HG03439 (cell line): ENCODE data around the gene RAPGEF6.
"Not testable (repeated sequence)": the region's sequence is repeated elsewhere in the genome, so short reads cannot be mapped to it uniquely, and the experiment has no call there.

ENCODE experiments used
- ATAC-seq: cut with Tn5 transposase; IDR thresholded peaks from one replicate; pipeline ENCODE4 v1.9.1; 2021; ENCODE audit warnings: mild to moderate bottlenecking, moderate library complexity; ENCODE audit not compliant: unreplicated experiment

RAPGEF6 gene, protein sequence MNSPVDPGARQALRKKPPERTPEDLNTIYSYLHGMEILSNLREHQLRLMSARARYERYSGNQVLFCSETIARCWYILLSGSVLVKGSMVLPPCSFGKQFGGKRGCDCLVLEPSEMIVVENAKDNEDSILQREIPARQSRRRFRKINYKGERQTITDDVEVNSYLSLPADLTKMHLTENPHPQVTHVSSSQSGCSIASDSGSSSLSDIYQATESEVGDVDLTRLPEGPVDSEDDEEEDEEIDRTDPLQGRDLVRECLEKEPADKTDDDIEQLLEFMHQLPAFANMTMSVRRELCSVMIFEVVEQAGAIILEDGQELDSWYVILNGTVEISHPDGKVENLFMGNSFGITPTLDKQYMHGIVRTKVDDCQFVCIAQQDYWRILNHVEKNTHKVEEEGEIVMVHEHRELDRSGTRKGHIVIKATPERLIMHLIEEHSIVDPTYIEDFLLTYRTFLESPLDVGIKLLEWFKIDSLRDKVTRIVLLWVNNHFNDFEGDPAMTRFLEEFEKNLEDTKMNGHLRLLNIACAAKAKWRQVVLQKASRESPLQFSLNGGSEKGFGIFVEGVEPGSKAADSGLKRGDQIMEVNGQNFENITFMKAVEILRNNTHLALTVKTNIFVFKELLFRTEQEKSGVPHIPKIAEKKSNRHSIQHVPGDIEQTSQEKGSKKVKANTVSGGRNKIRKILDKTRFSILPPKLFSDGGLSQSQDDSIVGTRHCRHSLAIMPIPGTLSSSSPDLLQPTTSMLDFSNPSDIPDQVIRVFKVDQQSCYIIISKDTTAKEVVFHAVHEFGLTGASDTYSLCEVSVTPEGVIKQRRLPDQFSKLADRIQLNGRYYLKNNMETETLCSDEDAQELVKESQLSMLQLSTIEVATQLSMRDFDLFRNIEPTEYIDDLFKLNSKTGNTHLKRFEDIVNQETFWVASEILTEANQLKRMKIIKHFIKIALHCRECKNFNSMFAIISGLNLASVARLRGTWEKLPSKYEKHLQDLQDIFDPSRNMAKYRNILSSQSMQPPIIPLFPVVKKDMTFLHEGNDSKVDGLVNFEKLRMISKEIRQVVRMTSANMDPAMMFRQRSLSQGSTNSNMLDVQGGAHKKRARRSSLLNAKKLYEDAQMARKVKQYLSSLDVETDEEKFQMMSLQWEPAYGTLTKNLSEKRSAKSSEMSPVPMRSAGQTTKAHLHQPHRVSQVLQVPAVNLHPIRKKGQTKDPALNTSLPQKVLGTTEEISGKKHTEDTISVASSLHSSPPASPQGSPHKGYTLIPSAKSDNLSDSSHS (N-terminal part only)

DNA sequence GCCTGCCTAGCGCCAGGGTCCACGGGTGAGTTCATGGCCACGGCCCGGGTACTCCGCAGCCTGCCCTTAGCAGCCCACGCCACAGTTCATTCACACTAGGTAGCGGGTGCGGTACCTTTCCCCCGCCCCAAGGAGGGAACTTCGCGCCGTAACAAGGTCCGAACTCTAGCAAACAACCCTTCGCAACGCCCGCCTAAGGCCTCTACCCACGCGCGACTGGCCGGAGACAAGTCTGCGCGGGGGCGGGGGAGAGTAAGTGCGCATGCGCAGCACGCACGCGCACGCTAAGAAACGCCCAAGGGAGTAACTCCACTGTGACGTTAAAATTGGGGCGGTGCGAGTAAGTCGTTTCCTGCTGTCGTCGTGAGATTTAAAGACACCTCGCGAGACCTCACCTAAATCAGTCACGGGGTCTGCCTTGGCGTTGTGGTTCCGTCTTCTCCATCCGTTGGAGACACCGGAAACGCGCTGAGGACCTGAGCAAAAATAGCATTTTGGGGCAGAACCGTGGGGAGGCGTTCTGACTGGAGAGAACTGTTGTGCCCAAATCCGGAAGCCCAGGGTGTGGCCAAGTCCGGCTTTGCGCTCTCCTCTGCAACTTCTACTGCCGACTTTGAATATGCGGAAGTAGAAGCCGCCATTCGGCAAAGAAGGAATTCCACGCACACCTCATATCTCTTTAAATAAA lies at the start of gene RAPGEF6:
TSS of gene RAPGEF6 (minus strand) at position 234 of the 688 bp plus-strand sequence. CDS start at position 35, 199 bp downstream.
- ATAC-seq: peak; percentile 92

DNA sequence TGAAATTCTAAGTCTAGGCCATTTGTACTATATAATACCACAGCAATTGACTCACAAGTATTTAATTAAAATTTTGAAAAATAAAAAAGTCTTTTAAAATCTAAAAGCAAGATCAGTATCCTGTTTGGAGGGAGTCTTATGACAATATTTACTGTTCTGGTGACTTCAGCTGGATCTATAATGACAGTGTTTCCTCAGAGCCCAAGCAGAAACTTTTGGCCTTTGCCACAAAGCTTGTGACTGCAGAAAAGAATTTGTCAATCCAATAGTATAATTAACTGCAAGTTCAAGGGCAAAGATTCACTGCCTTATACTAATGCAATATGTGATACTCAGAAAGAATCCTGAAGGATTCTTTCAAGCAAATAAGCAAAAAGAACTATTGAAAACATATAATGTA lies 49.6 kb upstream of the RAPGEF6 start:
- no peak for ATAC-seq

DNA sequence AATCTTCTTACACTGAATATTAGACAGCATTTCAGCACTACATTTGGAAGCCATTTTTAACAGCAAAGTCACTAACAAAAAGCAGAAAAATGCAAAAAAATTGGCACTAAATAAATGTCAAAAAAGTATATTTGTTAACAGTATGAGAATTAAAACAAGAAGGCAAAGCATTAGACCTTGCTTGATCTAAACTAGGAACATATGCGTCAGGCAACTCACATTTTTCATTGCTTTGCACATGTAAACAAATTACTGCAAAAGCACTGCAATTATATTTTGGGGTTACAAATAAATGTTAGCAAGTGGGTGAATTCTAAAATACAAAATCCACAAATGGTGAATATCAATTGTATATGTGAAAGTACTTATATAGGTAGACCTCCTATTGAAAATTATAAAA lies 49.0 kb upstream of the RAPGEF6 start:
- no peak for ATAC-seq

DNA sequence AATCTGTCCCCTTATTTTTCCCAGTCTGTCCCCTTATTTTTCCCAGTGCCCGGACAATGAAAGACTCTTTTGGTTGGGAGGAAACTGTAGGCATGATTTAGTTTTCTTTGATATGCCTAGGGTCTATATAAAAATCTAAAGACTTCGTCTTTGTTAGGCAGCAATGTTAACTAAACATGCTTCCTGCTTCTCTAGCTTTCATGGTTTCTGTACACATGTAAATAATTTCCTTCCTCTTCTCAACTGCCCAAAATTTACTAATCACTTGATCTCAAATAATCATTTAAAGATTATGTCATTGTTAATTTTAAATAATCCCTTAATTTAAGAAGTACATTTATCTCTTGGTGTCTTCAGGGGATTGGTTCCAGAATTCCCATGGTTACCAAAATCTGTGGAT lies 47.8 kb upstream of the RAPGEF6 start:
- ATAC-seq: no peak

DNA sequence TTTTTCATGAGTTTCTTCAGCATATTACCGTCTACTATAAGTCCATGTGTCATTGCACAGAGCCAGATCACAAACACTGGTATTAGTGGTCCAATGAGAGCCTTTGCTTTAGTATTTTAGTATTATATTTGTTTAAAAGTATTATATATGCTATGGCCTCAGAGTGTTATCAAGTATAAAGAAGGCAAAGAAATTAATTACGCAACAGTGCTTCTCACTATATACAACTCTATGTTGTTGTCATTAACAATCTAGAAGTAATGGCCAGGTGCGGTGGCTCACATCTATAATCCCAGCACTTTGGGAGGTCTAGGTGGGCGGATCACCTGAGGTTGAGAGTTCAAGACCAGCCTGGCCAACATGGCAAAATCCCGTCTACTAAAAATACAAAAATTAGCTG lies 47.1 kb upstream of the RAPGEF6 start:
- no peak for ATAC-seq

DNA sequence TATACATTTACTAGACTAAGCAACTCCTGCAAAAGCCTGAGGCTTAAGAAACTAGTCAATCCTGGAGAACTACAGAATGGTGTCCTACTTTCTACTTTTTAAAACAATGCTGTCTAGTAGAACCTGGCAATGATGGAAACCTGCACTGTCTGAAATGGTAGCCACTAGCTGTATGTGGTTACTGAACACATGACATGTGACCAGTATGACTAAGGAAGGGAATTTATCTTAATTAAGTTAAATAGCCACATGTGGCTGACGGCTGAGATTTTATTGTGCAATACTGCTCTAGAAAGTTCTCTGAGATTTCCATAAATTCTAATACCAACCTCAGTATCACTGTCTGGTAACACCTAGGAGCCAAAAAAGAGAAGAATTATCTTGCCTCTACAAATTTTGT lies 44.9 kb upstream of the RAPGEF6 start:
- ATAC-seq: no peak

DNA sequence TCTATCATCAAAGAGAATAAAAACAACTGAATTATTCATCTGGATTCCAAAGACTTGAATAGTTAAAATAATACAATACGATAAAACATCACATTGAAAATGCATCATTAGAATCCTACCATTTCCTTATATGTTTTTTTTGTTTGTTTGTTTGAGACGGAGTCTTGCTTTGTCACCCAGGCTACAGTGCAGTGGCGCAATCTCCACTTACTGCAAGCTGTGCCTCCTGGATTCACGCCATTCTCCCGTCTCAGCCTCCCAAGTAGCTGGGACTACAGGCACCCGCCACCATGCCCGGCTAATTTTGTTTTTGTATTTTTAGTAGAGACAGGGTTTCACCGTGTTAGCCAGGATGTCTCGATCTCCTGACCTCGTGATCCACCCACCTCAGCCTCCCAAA lies 43.2 kb upstream of the RAPGEF6 start:
- not testable (repeated sequence) for ATAC-seq

DNA sequence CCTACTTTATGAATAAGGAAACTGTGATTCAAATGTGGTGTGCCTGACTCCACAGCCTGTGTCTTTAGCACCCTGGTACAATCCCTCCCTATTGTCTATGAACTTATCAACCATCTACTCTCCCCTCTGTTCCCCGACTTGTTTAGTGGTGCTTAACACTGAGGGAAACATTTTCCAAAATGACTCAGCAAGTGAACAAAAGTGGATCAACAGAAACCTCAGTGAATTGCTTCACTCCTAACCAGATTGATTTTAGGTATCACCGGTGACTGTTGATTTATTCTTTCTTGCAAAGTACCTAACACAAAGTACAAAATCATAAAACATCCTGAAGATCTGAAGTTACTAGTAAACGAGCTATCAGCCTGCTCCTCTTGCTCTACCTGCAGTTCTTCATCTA lies 42.1 kb upstream of the RAPGEF6 start:
- ATAC-seq: no peak

DNA sequence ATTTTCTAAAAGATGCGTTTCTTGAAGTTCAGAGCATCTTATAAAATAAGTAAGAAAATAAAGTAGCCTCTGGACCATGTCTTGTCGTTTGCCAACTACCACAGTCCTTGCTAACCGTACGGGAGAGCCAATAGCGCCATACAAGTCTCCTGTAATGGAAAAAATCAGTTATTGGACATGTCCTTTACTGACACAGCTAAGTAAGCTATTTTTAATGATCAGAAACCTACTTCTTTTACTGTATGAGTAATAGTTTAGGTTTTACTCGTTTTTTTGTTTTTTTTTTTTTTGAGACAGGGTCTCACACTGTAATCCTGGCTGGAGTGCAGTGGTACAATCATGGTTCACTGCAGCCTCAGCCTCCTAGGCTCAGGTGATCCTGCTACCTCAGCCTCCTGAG lies 37.7 kb upstream of the RAPGEF6 start:
- peak; percentile 41 for ATAC-seq

DNA sequence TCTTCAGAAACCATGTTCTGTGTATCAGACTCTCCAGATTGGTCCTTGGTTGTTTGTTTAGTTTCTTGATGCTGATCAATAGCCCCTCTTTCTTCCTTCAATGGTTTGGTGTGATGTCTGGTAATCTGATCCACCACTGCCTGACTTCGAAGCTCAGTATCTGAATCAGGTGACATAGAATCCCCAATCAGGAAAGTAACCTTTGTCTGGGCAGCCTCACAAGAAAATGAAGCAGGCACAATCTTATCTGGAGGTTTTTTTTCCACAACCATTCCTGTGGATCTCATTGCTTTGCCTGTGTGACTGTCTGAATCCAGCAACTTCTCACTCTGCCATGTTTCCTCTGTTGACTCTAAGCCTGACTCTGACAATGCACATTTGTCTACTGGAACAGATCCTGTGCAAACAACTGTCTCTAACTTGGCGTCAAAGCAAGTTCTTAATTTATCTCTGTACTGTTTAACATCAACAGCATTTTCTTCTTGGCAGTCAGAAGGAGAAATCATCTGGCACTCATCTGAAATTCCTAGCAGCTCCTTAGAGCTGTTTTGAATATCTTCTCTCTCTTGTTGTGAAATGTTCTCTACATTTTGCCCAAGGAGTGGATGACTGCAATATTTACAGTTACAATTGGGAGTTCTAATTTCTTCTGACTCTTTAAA lies 37.1 kb upstream of the RAPGEF6 start:
- no peak for ATAC-seq

DNA sequence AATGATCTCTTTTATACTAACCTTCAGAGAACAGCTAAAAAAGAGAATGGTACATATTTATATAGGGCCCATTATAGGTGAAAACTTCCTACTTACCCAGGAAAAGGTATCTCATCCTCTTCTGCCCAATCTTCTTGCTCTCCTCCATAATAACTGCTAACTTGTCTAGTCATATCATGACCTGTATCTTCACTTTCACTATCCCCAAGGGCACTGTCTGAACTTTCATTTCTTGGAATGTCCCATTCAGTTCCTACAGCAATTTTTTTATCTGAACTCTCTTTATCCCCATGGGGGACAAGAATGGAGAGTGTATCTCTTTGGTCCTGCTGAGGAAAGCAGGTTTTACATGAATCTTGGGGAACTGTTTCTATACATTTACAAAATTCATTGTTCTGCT lies 36.4 kb upstream of the RAPGEF6 start:
- ATAC-seq: no peak

DNA sequence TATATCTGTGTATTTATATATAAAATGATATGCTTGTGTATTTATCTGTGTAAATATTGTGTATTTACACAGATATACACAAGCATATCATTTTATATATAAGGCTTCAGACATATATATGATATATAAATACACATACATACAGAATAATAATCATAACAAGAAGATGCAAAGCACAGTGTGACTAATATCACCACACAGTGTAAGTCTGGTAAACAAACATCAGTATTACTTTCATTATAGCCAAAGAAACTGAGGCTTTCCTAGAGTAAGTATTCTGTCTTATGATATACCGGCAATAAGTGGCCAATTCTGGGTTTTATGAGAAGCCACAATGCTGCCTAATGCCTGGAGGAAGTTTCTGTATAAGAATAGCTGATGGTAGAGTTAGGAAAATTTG lies 29.9 kb upstream of the RAPGEF6 start:
- ATAC-seq: no peak

DNA sequence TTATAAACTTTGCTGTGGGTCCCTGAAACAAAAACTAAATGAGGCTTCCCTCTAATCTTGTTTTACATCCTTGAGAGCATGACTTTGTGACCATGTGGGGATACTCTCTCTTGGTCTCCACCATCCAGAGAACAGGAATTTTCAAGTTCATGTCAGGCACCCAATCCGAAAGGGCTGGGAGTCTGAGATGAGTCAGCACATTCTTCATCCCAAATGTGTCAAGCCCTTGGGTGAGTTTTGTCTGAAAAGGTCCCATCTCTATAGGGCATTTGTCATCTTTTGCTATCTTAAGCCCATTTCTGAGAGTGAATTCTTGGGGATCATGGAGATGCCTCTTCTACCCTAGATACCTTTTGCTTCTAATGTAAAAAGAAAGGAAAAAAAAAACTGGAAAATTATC lies 26.9 kb upstream of the RAPGEF6 start:
- ATAC-seq: no peak

DNA sequence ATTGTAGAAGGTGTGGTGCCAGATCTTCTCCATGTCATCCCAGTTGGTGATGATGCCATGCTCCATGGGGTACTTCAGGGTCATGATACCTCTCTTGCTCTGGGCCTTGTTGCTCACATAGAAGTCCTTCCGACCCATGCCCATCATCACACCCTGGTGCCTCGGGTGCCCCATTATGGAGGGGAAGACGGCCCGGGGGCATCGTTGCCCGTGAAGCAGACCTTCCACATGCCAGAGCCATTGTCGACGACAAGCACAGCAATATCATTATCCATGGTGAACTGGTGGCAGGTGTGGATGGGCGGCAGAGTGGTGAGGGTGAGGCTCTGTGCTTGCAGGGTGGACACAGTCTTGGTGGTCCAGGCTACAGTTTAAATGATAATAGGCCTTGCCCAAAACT lies 24.8 kb upstream of the RAPGEF6 start:
- no peak for ATAC-seq

DNA sequence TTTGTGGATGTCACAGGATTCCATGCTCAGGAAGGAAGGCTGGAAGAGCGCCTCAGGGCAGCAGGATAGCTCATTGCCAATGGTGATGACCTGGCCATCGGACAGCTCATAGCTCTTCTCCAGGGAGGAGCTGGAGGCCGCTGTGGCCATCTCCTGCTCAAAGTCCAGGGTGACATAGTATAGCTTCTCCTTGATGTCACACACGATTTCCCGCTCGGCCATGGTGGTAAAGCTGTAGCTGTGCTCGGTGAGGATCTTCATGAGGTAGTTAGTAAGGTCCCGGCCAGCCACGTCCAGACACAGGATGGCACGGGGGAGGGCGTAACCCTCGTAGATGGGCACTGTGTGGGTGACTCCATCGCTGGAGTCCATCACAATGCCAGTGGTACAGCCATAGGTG lies 24.3 kb upstream of the RAPGEF6 start:
- no peak for ATAC-seq

DNA sequence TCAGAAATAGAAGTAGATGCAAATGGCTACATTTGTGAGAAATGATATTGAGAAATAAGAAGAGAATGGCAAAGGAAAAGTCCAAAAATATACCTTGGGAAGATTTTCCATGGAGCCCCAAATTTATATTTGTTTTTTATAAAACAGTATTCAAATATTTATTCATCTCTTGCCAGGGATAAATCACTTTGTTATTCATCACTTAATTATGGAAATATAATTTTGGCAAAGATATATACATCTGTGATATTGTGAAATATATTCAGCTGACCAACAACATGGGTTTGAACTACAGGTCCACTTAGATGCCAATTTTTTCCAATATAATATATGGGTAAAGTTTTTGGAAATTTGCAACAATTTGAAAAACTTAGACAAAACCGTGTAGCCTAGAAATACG lies 19.7 kb upstream of the RAPGEF6 start:
- no peak for ATAC-seq

DNA sequence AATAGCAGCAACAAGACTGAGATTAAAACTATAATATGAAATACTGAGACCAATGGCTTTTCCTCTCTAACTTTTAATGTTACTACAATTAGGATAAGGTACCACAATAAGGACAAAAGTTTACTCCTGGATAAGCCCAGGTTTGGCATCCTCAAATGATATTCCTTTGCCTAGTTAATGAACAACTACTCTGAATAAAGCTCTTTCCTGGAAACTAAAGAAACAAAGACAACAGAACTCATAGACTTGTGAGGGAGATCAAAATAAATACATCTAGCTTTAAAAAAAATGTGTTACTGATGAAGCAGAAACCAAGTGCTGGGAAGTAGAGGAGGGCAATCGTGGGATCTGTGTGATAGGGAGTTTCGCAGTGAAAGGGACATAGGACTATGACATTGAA lies 19.3 kb upstream of the RAPGEF6 start:
- no peak for ATAC-seq

DNA sequence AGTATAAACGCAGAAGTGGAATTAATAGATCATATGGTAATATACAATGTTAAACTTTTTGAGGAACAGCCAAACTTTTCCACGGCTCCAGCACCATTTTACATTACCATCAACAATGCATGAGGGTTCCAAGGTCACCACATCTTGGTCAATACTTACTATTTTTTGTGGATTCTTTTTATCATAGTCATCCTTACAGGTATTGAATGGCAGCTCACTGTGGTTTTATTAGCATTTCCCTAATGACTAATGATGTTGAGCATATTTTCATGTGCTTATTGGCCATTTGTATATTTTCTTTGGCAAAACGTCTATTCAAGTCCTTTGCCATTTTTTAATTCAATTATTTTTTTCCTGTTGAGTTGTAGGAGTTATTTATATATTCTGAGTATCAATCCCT lies 14.1 kb upstream of the RAPGEF6 start:
- ATAC-seq: no peak

DNA sequence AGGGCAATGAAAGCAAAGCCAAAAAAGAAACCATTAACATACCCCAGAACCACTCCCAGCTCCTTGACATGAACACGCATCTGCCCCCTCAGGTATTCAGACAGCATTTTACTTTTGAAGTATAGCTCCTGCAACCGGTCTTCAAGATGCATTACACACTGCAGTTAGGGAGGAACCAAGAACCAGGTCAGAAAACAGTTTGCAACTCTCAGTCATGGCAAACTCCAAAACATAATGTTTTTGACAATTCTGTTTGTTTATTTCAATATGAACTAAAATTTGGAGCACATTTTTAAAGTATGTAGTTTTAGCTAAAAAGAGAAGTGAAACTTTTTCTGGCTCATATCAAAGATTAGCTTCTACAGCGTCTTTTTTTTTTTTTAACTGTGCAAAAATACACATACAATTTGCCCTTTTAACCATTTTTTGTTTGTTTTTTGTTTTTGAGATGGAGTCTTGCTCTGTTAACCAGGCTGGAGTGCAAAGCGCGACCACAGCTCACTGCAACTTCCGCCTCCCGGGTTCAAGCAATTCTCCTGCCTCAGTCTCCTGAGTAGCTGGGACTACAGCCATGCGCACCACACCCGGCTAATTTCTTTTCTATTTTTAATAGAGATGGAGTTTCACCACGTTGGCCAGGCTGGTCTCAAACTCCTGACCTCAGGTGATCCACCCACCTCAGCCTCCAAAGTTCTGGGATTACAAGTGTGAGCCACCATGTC lies 12.2 kb upstream of the RAPGEF6 start:
- peak; percentile 63 for ATAC-seq

DNA sequence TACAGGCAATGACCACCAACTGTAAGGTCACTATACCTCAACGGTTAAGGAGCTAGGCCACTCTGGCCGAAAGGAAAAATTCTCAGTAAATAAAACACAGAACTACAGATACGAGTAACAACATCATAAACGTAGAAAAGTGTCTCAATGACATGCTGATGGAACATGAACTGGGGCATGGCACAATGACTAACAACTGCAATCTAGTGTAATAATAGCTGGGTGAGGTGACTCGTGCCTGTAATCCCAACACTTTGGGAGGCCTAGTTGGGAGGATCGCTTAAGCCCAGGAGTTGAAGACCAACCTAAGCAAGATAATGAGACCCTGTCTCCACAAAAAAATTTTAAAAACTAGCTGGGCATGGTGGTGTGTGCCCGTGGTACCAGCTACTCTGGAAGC lies 9.8 kb upstream of the RAPGEF6 start:
- ATAC-seq: no peak
